ENCODE results near the gene HDGFL2.

HDGFL2 gene

GRCh38 chr19:4517451-4518057 lies 45.5 kb downstream of the HDGFL2 start:
- TF ChIP-seq, protein P1, sequence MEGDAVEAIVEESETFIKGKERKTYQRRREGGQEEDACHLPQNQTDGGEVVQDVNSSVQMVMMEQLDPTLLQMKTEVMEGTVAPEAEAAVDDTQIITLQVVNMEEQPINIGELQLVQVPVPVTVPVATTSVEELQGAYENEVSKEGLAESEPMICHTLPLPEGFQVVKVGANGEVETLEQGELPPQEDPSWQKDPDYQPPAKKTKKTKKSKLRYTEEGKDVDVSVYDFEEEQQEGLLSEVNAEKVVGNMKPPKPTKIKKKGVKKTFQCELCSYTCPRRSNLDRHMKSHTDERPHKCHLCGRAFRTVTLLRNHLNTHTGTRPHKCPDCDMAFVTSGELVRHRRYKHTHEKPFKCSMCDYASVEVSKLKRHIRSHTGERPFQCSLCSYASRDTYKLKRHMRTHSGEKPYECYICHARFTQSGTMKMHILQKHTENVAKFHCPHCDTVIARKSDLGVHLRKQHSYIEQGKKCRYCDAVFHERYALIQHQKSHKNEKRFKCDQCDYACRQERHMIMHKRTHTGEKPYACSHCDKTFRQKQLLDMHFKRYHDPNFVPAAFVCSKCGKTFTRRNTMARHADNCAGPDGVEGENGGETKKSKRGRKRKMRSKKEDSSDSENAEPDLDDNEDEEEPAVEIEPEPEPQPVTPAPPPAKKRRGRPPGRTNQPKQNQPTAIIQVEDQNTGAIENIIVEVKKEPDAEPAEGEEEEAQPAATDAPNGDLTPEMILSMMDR (IDR thresholded peaks at IDR 0.05): no peak
- Histone ChIP-seq H3K9ac (no peak overlapping the region), H2AFZ (no peak overlapping the region), H3K4me3 (ENCODE audit: low read depth, low read length) (no peak overlapping the region), H3K27me3 (ENCODE audit: control insufficient read depth, insufficient read depth, low read length) (no peaks in the 10 kb centered on the region), H3K4me2 (ENCODE audit: low read length) (no peak overlapping the region), H3K9me3 (ENCODE audit: control insufficient read depth, low read length) (no peaks in the 10 kb centered on the region), H3K36me3 (ENCODE audit: control insufficient read depth, insufficient read depth, low read length) (no peaks in the 10 kb centered on the region), H3K79me2 (no peaks in the 10 kb centered on the region), H3K4me1 (no peaks in the 10 kb centered on the region), H3K27ac (no peak overlapping the region)

GRCh38 chr19:4518345-4519171 lies 46.5 kb downstream of the HDGFL2 start, which contains the start of gene PLIN4:
Gene PLIN4, minus strand, starts transcription at chr19:4518486. Its CDS starts 214 bp downstream, at chr19:4518272.
- Histone ChIP-seq H3K4me1 (no peaks in the 10 kb centered on the region), H3K4me3 (ENCODE audit: low read depth, low read length) (no peak within 1 kb of the TSS), H3K9me3 (ENCODE audit: control insufficient read depth, low read length) (no peaks in the 10 kb centered on the region), H3K27ac (no peak within 1 kb of the TSS), H3K79me2 (no peaks in the 10 kb centered on the region), H2AFZ (no peak within 1 kb of the TSS), H3K4me2 (ENCODE audit: low read length) (no peak within 1 kb of the TSS), H3K27me3 (ENCODE audit: control insufficient read depth, insufficient read depth, low read length) (no peaks in the 10 kb centered on the region), H3K36me3 (ENCODE audit: control insufficient read depth, insufficient read depth, low read length) (no peaks in the 10 kb centered on the region), H3K9ac (no peak within 1 kb of the TSS)
- TF ChIP-seq, protein P1 (IDR thresholded peaks at IDR 0.05): no peak

DNA sequence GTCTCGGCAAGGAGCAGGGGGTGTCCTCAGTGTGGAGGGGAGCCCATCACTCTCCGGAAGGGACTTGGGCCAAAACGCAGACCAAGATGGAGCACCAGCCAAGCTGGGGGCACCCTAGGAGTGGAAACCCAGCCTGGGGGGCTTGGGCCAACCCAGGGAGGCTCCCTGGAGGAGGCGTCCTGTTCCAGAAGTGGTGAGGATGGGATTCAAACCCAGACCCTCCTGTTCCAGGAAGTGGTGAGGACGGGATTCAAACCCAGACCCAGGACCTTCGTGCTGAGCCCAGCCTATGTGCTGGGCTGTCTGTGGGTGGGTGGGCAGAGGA lies 47.0 kb downstream of the HDGFL2 start:
- H3K4me1 ChIP-seq: no peaks in the 10 kb centered on the region
- no peaks in the 10 kb centered on the region for H3K9me3 ChIP-seq (ENCODE audit: control insufficient read depth, low read length)
- H3K27me3 ChIP-seq (ENCODE audit: control insufficient read depth, insufficient read depth, low read length): no peaks in the 10 kb centered on the region
- no peak overlapping the region for H3K4me3 ChIP-seq (ENCODE audit: low read depth, low read length)
- no peaks in the 10 kb centered on the region for H3K79me2 ChIP-seq
- TF ChIP-seq, protein P1 (IDR thresholded peaks at IDR 0.05): no peak
- no peak overlapping the region for H3K4me2 ChIP-seq (ENCODE audit: low read length)
- no peaks in the 10 kb centered on the region for H3K36me3 ChIP-seq (ENCODE audit: control insufficient read depth, insufficient read depth, low read length)
- no peak overlapping the region for H3K9ac ChIP-seq
- H3K27ac ChIP-seq: no peak overlapping the region
- H2AFZ ChIP-seq: no peak overlapping the region

DNA sequence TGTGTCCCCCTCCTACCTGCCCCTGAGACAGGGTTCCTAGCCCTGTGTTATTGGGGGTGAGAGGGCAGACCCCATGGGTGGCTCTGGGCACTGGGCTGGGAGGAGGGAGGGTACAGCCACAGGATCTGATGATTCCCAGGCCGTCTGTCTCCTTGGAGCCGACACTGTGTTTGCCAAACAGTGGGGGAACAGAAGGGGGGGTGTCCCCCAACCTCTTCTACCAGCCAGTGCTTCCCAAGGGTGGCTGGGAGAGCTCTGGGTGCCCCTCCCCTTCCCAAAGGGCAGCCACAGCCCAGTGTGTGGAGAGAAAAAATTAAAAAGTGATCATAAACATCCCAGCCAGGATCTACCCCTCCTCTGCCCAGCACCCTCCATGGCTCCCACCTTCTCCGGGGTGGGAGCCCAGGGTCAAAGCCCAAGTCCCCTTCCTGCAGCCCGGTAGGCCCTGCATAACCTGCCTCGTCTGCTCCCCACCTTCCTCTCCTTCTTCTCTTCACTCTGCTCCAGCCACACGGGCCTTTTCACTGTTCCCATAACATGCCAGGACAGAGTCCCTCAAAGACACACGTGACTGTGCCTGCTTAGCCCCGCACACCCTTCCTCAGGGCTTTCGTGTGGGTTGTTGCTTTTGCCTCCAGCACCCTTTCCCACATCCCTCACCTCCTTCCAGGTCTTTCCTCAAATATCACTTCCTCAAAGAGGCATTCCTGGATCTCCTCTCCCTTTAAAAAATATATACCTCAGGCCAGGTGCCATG lies 47.6 kb downstream of the HDGFL2 start:
- H2AFZ ChIP-seq: no peak overlapping the region
- no peaks in the 10 kb centered on the region for H3K4me1 ChIP-seq
- no peaks in the 10 kb centered on the region for H3K27me3 ChIP-seq (ENCODE audit: control insufficient read depth, insufficient read depth, low read length)
- H3K4me2 ChIP-seq (ENCODE audit: low read length): no peak overlapping the region
- H3K9me3 ChIP-seq (ENCODE audit: control insufficient read depth, low read length): no peaks in the 10 kb centered on the region
- H3K36me3 ChIP-seq (ENCODE audit: control insufficient read depth, insufficient read depth, low read length): no peaks in the 10 kb centered on the region
- no peaks in the 10 kb centered on the region for H3K79me2 ChIP-seq
- TF ChIP-seq, protein P1 (IDR thresholded peaks at IDR 0.05): no peak
- H3K9ac ChIP-seq: no peak overlapping the region
- H3K4me3 ChIP-seq (ENCODE audit: low read depth, low read length): no peak overlapping the region
- no peak overlapping the region for H3K27ac ChIP-seq

All from parathyroid adenoma (tissue), 2 donors.